GM23338 (cell line): Measurements from ENCODE around the gene MAP2K5.

Source experiments
- ETS1 ChIP-seq: IDR thresholded peaks from 2 replicates; pipeline ENCODE4 v1.6.1; 2016; ENCODE audit warnings: antibody characterized with exemption
- EZH2 ChIP-seq: fragments of 200-600 bp; sonication (generic); IDR thresholded peaks from one replicate; pipeline ENCODE4 v1.8.0; 2017; ENCODE audit warnings: antibody characterized with exemption, mild to moderate bottlenecking, low read depth; ENCODE audit not compliant: unreplicated experiment
- EZH2phosphoT487 ChIP-seq: fragments of 200-600 bp; sonication (generic); IDR thresholded peaks from one replicate; pipeline ENCODE4 v1.8.1; 2018; ENCODE audit warnings: antibody characterized with exemption; ENCODE audit not compliant: unreplicated experiment
- JUNB ChIP-seq: IDR thresholded peaks from one replicate; pipeline ENCODE4 v1.6.1; 2016; ENCODE audit warnings: antibody characterized with exemption; ENCODE audit not compliant: unreplicated experiment
- NANOG ChIP-seq: IDR thresholded peaks from 2 replicates; pipeline ENCODE4 v1.6.1; 2016; ENCODE audit warnings: antibody characterized with exemption, borderline replicate concordance
- POLR2AphosphoS5 ChIP-seq: IDR thresholded peaks from 2 replicates; pipeline ENCODE4 v1.6.1; 2016; ENCODE audit warnings: antibody characterized with exemption, low read depth
- REST ChIP-seq: IDR thresholded peaks from one replicate; pipeline ENCODE4 v1.6.1; 2018; ENCODE audit warnings: antibody characterized with exemption; ENCODE audit not compliant: unreplicated experiment
- ZNF331 ChIP-seq: fragments of 250-450 bp; sonication (Bioruptor Pico); IDR thresholded peaks from 2 replicates; pipeline ENCODE4 v1.5.0; 2020; ENCODE audit warnings: low read depth, mild to moderate bottlenecking, moderate library complexity
- TF ChIP-seq, protein P1 (sequence below), 2 experiments: fragments of 200-600 bp in 1 of 2; sonication (generic) in 1 of 2; conservative IDR thresholded peaks; 2 replicates each; pipeline versions ENCODE4 v1.5.1 to v1.6.1; 2016 to 2017; ENCODE audit warnings: antibody characterized with exemption in 2 of 2, low read depth in 2 of 2, mild to moderate bottlenecking in 2 of 2, moderate library complexity in 1 of 2

- TF ChIP-seq, protein P1, sequence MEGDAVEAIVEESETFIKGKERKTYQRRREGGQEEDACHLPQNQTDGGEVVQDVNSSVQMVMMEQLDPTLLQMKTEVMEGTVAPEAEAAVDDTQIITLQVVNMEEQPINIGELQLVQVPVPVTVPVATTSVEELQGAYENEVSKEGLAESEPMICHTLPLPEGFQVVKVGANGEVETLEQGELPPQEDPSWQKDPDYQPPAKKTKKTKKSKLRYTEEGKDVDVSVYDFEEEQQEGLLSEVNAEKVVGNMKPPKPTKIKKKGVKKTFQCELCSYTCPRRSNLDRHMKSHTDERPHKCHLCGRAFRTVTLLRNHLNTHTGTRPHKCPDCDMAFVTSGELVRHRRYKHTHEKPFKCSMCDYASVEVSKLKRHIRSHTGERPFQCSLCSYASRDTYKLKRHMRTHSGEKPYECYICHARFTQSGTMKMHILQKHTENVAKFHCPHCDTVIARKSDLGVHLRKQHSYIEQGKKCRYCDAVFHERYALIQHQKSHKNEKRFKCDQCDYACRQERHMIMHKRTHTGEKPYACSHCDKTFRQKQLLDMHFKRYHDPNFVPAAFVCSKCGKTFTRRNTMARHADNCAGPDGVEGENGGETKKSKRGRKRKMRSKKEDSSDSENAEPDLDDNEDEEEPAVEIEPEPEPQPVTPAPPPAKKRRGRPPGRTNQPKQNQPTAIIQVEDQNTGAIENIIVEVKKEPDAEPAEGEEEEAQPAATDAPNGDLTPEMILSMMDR (conservative IDR thresholded peaks at IDR 0.05; ENCODE audit: low read depth in 2 of 2), result no peak
- TF ChIP-seq EZH2, result no peak
- no peak for TF ChIP-seq JUNB
- TF ChIP-seq REST, result no peak
- TF ChIP-seq POLR2AphosphoS5, result no peak
- no peak for TF ChIP-seq NANOG
- no peak for TF ChIP-seq ETS1
- no peak for TF ChIP-seq EZH2phosphoT487
- no peak for TF ChIP-seq ZNF331
Measured at GRCh38 chr15:67796196-67797127, 254.0 kb downstream of the MAP2K5 start.
